ENCODE results near the gene UVRAG. TPM values are rescaled to one million over a fixed set of nuclear protein-coding genes. Genes with fewer than 3 reads are reported as not detected.

The UVRAG gene
- total RNA-seq, 1 donor from 2014 or later, result 44.7 TPM

- DNase-seq (ENCODE audit: extremely low read depth, low read depth, low spot score), result no peak
Measured at GRCh38 chr11:76086743-76087635, 272.0 kb downstream of the UVRAG start.

DNA sequence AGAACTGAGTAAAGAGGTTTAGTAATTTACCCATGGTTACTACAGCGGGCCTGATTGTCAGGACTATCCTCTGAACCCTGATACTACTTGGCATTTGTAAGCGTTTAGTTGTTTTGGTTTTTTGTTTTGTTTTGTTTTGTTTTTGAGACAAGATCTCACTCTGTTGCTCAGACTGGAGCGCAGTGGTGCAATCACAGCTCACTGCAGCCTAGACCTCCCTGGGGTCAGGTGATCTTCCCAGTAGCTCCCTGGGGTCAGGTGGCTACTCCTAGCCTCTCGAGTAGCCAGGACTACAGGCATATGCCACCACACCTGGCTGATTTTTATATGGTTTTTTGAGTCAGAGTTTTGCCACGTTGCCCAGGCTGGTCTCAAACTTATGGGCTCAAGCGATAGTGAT lies 272.7 kb downstream of the UVRAG start:
- DNase-seq (ENCODE audit: extremely low read depth, low read depth, low spot score), result no peak

DNA sequence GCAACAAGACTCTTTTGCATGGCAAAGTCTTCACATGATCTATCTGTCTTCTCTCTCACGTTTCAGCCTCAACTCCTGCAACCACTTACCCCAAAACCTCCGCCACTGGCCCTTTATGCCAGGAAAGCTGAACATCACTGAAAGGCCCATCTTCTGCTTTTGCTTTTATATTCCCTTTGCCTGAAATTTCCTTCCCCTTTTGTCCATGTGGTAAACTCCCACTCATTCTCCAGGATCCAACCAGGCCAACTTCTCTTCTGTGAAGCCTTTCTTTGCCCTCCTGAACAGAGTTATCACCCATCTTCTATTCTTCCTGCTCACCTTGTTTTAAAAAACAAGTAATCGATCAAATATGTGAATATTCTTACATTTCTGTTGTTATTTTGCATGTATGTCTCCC lies 273.5 kb downstream of the UVRAG start:
- DNase-seq (ENCODE audit: extremely low read depth, low read depth, low spot score), result no peak

GRCh38 chr11:76090174-76090573 lies 275.2 kb downstream of the UVRAG start:
- DNase-seq (ENCODE audit: extremely low read depth, low read depth, low spot score), result no peak

DNA sequence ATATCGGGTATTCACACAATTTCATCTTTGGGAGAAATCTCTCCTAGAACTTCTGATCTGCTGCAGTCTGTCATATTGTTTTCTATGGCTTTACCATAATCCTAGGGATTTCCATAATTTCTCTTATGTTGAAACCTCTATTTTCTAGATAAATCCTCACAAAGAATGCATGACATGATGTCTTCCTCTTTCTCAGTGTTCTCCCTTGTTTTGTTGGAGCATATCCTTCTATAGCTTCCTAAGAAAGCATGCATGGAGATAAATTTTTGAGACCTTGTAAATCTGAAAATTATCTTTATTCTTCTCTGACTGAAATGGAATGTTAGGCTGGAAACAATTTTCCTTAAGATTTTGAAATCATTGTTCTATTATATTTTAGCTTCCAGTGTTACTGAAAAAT lies 275.8 kb downstream of the UVRAG start:
- no peak for DNase-seq (ENCODE audit: extremely low read depth, low read depth, low spot score)

GRCh38 chr11:76094740-76095139 lies 279.7 kb downstream of the UVRAG start:
- no peak for DNase-seq (ENCODE audit: extremely low read depth, low read depth, low spot score)

GRCh38 chr11:76095891-76096290 lies 280.9 kb downstream of the UVRAG start:
- no peak for DNase-seq (ENCODE audit: extremely low read depth, low read depth, low spot score)

- DNase-seq (ENCODE audit: extremely low read depth, low read depth, low spot score), result no peak
Measured at GRCh38 chr11:76096552-76096951, 281.5 kb downstream of the UVRAG start.

DNA sequence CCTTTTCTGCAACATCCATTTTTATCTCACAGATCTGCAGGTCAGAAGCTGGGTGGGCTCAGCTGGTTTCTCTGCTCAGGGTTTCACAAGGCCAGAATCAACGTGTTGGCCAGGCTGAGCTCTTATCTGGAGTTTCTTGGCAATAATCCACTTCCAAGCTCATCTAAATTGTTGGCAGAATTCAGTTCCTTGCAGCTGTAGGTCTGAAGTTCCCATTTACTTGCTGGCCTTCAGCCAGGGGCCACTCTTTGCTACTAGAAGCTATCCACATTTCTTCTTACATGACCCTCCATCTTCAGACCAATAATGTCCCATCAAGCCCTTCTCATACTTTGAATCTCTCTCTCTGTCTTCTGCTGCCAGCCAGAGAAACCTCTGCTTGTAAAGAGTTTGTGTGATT lies 287.8 kb downstream of the UVRAG start:
- DNase-seq (ENCODE audit: extremely low read depth, low read depth, low spot score), result no peak

DNA sequence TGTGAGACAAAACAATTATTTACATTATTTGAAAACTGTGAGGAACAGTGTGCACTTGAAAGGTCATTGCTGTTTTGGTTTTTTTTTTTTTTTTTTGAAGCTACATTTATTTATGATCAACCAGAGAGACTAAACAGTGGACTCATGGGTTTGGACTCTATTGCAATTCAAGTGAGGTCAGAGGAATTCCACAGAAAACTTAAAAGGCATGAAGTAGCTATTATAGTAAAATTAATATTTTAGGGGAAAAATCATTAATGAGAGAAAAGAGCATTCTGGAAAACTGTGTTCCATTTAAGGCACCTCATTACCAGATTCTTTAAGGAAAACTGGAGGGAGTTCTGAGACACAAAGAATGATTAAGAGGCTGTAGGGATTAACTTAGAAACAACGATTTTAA lies 288.4 kb downstream of the UVRAG start:
- DNase-seq (ENCODE audit: extremely low read depth, low read depth, low spot score), result no peak

GRCh38 chr11:76104285-76104684 lies 289.3 kb downstream of the UVRAG start:
- DNase-seq (ENCODE audit: extremely low read depth, low read depth, low spot score), result no peak

- no peak for DNase-seq (ENCODE audit: extremely low read depth, low read depth, low spot score)
Measured at GRCh38 chr11:76105637-76106036, 290.6 kb downstream of the UVRAG start.

DNA sequence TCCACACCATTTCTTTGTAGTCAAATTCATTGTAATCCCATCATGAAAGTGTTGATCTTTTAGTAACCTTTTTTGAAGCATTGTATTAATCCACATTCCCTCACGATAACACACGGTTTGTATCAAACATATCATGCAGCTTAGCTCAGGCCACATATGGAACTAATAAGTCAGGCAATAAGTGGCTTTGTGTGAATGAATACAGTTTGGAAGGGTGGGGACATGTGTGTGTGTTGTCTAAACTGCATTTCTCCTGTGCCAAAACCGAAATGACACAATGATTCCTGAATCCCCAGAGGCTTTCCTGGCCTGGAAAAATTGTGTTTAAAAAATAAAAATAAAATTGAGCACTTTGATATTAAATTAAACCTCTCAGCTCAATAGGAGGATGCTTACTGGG lies 293.0 kb downstream of the UVRAG start:
- DNase-seq (ENCODE audit: extremely low read depth, low read depth, low spot score), result no peak

DNA sequence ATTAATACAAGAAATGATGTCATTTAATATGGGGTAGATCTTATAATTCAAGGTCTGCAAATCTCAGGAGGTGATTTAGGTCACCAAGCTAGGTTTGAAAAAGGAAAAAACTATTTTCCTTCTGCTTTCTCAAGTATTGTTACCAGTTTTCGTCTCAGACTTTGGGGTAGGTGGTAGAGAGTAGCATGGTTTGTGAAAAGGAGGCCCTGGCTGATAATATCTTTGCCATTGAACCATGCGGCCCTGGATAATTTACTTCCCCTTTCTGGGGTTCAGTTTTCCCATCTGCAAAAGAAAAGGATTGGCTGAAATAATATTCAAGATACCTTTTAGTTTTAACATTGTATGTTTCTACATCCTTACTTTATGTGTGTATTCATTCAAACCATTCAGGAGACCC lies 299.2 kb downstream of the UVRAG start:
- no peak for DNase-seq (ENCODE audit: extremely low read depth, low read depth, low spot score)

DNA sequence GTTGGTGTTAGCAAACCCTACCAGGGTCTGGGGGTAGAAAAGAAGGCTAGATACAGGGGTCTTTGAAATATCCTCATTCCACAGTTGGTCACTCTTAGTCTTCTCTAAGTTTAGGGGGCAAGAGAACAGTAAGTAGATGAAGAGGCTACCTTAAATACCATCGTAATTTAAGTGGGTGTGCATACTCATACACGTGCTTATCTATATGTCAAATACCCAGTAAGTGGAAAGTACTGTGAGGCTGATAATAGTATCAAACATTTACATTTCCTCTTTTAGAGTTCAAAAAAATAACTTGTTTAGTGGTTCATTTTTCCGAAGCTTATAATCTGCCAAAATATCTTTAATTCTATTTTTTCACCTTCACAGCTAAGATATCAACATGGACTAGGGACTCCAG lies 300.5 kb downstream of the UVRAG start:
- no peak for DNase-seq (ENCODE audit: extremely low read depth, low read depth, low spot score)

DNA sequence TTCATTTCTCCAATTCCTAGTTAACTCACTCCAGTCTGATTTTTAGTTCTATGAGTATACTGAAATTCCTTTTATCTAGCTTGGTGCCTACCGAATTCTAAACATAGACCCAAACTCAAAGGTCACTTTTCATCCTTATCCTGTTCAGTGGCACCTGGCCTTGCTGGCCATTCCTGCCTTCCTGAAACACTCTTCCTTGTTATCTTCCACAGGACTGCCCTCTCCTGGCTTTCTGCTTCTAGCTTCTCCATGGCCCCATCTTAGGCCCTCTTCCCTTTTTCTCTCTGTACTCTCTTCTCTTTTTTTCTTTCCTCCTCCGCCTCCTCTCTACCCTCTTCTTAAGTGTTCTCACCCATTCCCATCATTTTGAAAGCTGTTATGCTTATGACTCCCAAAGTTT lies 304.0 kb downstream of the UVRAG start:
- no peak for DNase-seq (ENCODE audit: extremely low read depth, low read depth, low spot score)

- DNase-seq (ENCODE audit: extremely low read depth, low read depth, low spot score), result no peak
Measured at GRCh38 chr11:76119779-76120178, 304.8 kb downstream of the UVRAG start.

- no peak for DNase-seq (ENCODE audit: extremely low read depth, low read depth, low spot score)
Measured at GRCh38 chr11:76120513-76121101, 305.6 kb downstream of the UVRAG start.

- no peak for DNase-seq (ENCODE audit: extremely low read depth, low read depth, low spot score)
Measured at GRCh38 chr11:76123248-76123647, 308.2 kb downstream of the UVRAG start.

DNA sequence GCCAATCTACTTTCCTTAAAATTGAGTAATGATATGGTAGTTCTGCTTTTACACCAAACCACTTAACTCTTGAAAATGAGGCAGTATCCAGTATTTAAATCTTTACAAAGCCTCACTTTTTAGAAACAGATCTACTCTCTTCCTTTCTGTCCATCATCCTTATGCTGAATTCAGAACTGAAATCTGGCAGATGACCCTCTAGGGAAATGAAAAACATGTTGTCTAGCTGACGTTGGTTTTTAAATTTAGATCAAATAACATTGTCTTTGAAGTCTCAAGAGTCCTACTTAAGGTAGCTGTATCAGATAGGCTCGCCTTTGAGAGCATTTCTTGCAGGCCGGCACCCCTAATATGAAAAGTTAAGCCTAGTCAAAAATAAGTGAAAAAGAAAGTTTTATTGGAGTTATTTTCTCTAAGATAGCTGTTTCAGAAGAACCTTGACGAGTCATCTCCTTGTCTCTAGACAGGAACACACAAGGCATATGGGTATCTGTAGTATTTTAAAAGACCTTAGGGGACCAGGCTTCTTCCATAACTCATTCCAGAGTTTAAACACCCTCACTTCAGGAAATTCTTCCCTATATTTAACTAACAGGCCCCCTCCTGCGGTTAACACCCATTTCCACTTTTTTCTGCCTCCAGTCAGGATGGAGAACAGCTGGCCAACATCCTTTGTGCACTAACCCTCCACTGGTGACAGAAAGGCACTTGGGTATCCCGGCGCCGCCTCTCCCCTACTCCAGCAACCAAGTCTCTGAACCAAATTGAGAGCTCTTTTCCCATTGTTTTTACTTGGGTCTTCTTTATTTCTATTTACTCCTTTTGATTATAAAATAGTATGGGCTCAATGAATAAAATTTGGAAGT lies 310.1 kb downstream of the UVRAG start:
- DNase-seq (ENCODE audit: extremely low read depth, low read depth, low spot score), result no peak

- DNase-seq (ENCODE audit: extremely low read depth, low read depth, low spot score), result no peak
Measured at GRCh38 chr11:76129729-76130128, 314.7 kb downstream of the UVRAG start.

Data from glomerular endothelial cell (primary cell).